Measurements from ENCODE around the gene MCU.
A peak's percentile ranks its signal among the peaks of the same experiment; 100 is the strongest.
"Not testable (repeated sequence)": the region's sequence is repeated elsewhere in the genome, so short reads cannot be mapped to it uniquely, and the experiment has no call there.

The MCU gene

GRCh38 chr10:72685264-72685921 lies 6.5 kb upstream of the MCU start:
- no peak for DNase-seq (ENCODE audit: low read depth, low spot score)
- no peak overlapping the region for H3K27ac ChIP-seq

DNA sequence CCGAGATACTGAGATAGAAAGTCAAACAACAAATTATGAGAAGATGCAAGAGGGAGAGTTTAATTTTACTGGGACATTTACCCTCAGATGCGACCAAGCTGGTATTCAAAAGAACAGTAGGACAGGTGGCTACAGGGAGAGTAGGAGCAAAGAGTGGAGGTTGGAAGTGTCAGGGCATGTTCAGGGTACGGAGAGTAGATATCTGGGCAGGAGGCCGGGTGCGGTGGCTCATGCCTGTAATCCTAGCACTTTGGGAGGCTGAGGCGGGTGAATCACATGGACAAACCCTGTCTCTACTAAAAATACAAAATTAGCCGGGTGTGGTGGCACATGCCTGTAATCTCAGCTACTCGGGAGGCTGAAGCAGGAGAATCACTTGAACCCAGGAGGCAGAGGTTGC lies 5.5 kb upstream of the MCU start:
- DNase-seq (ENCODE audit: low read depth, low spot score) = not testable (repeated sequence)
- H3K27ac ChIP-seq = peak overlapping the region; percentile 76

DNA sequence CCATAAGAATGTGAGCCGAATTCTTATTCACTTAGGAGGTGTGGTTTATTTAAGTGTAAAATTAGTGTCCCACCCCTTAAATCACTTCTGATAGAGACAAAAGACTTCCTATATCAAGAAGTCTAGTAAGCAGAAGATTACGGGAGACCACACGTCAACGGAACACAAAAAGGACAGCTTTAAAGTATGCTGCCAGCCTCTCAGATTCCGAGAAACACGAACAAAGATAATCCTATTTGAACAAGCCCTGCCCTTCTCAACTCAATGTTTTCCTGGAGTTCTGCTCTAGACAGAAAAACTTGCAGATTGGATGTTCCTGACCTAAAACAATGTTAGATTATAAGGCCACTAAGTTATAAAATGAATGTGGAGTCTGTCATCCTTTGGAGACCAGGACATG lies 4.9 kb upstream of the MCU start:
- DNase-seq (ENCODE audit: low read depth, low spot score) = no peak
- peak overlapping the region; percentile 76 for H3K27ac ChIP-seq

DNA sequence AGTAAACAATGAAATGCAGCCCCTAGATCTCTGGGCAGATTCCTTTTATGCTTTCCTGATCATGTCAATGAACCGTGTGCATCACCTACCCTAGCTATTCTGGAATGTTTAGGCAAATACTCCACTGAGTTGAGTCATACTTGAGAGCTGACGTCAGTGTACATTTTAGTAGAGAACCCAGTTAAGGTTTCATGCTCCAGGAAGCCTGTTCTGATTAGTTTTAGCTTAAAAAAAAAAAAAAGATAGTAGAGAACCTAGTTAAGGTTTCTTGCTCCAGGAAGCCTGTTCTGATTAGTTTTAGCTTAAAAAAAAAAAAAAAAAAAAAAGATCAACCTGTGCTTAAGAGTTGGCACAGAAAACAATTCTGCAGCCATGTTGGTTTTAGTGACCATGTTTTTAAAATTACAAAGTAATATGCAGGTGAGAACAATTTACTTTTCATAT lies 3.7 kb upstream of the MCU start:
- DNase-seq (ENCODE audit: low read depth, low spot score) = no peak
- peak overlapping the region; percentile 76 for H3K27ac ChIP-seq

DNA sequence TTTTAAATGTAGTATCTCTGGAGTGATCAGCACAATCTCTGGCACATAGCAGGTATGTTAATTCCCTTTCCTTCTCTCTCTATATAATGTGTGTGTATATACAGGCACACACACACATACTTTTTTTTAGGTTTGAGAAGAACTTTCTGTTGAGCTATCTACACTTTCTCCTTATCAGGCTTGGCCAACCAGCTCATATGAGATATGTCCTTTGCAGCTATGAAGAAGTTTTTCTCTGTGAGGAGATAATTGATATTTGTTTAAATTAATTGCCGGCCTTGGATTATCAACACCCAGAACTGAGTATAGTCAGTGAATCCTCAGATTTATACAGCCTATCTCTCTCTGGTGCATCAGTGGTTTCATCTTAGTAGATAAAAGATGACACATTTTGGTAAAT lies 2.3 kb upstream of the MCU start:
- DNase-seq (ENCODE audit: low read depth, low spot score) = no peak
- no peak overlapping the region for H3K27ac ChIP-seq

DNA sequence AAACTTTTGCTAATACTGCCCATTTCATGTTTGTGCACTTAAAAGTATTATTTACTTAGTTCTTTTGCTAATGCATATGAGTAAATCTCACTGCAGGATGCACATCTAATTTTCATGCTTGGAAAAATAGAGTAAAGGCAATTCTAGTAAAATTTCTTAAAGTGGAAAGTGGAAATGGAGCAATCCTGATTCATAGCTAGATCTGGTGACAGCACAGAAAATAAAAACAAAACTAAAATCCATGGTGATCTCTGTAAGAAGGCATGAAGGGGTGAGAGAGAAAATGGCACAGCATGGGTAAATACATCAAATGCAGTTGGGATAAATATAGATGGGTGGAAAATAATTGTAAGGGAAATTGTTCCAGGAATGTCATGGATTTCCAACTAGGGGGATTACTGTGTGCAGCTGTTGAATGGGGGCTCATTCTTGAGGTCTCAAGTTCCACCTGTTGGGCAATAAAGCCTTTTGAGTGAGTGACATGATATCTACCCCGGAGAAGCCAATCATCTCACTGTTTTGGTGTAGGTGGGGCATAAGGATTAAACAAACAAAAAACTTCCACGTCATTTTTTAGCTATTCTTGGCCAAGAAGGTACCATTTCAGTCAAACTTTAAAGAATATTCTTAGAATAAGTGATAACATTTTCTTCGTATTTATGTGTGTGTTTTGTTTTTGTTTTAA lies 1.7 kb upstream of the MCU start:
- DNase-seq (ENCODE audit: low read depth, low spot score) = no peak

GRCh38 chr10:72691470-72691862 lies 477 bp upstream of the MCU start:
- no peak for DNase-seq (ENCODE audit: low read depth, low spot score)
- peak overlapping the region; percentile 76 for H3K27ac ChIP-seq

More for the DNA sequence above, 1.7 kb upstream of the MCU start:
- no peak overlapping the region for H3K27ac ChIP-seq

- H3K27ac ChIP-seq = peak overlapping the region; percentile 76
- no peak for DNase-seq (ENCODE audit: low read depth, low spot score)
Observed at GRCh38 chr10:72692744-72692993, 726 bp downstream of the MCU start.

GRCh38 chr10:72692994-72693781 lies 1.2 kb downstream of the MCU start:
- no peak for DNase-seq (ENCODE audit: low read depth, low spot score)
- H3K27ac ChIP-seq = peak overlapping the region; percentile 76

DNA sequence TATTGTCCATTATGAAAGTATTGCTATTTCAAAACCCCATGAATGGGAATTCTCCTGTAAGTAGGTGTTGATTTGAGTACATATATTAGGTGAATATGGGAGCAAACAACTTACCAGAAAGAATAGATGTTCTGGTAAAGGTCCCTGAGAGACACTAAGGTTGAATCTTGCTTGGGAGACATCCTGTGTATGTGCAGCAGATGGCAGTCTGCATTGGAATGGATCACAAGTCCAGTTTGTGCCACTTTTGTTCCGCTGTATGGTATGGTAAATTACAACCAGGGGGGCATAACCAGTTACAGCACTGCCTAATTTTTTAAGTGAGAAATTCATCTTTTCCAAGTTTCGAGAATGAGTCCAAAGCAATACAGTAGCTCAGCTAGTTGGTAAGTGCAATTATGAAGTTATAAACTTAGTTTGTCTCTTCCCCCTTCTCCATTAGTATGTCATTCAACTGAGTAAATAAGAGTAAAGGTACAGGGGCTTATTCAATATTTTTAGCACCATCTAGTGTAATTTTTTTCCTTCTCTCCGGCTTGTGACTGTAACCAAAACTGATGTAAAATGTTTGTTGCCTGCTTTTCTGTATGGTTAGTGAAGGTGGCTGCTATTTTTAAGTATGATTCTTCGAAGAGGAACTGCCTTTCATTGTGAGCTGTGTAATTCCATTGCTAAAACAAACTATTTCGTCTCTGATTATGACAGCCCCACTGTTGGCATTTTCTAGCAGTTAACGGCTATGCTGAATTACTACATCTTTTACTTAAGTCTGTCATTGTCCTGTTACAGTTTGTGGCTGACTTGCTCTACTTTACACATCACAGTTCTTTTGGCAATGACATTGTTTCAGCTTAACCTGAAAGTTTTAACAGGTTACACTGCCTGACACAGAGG lies 2.8 kb downstream of the MCU start:
- no peak overlapping the region for H3K27ac ChIP-seq
- DNase-seq (ENCODE audit: low read depth, low spot score) = no peak

DNA sequence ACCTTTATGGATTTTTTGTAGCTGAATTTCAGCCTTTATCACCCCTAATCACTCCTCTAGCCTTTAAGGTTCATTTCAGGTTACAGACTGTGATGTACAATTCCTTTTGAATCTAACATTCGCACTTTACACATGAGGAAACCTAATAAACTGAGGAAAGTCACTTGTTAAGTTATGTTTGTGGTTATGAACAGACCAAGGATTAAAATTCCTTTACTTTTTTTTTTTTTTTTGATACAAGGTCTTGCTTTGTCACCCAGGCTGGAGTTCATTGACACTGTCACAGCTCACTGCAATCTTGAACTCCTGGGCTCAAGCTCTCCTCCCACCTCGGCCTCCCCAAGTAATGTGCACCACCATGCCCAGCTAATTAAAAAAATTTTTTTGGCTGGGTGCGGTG lies 3.6 kb downstream of the MCU start:
- no peak overlapping the region for H3K27ac ChIP-seq
- no peak for DNase-seq (ENCODE audit: low read depth, low spot score)

DNA sequence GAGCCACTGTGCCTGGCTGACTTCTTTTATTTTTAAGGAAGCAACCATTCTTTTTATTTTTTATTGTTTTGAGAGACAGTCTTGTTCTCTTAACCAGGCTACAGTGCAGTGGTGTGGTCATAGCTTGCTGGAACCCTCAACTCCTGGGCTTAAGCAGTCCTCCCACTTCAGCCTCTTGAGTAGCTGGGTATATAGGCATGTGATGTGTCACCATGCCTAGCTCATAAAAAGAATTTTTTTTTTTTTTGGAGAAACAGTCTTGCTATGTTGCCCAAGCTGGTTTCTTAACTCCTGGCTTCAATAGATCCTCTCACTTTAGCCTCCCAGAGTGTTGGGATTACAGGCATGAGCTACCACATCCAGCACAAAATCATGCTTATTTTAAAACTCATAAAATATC lies 5.8 kb downstream of the MCU start:
- no peak overlapping the region for H3K27ac ChIP-seq
- no peak for DNase-seq (ENCODE audit: low read depth, low spot score)

GRCh38 chr10:72702465-72702864 lies 10.5 kb downstream of the MCU start:
- not testable (repeated sequence) for DNase-seq (ENCODE audit: low read depth, low spot score); H3K27ac ChIP-seq

DNA sequence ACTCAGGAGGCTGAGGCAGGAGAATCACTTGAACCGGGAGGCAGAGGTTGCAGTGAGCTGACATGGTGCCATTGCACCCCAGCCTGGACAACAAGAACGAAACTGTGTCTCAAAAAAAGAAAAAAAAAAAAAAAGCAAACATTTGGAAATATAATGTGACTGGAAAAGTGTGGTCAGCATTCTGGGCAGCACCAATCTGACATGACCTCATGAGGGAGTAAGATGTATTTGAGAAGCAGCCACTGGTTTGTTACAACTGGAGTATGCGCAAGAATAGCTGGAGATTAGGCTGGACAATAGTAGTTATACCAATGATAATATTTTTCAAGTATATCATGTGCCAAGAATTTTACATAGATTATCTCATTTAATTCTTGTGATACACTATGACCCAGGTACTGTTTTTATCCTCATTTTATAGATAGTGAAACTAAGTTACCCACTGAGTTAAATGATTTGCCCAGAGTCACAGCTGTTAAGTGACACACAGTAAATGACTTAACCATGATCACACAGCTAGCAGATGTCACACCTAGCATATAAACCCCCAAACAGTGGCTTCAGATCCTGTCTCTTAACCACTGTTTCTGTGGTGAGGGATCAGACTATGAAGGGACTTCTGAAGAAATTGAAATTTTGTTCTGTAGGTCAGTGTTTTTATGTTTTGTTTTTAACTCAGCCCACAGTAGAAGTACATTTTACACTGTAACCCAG lies 11.1 kb downstream of the MCU start:
- DNase-seq (ENCODE audit: low read depth, low spot score) = no peak
- H3K27ac ChIP-seq = no peak overlapping the region

DNA sequence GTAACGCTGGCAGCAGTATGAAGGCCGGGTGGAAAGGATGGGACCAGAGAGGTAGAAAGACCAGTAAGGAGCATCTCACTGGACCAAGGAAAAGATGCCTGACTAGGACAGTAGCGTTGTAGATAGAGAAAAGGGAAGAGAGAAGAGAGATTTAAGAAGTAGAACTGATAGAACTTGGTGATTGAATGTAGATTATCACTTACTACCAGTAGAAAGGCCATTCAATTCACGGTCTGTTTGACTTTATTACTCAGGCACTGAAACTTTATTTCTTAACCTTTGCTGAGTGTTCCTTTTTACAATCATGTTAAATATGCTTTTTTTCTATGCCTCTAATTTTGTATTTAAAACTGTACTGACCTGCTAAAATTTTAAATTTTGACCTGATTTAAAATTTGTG lies 12.2 kb downstream of the MCU start:
- no peak for DNase-seq (ENCODE audit: low read depth, low spot score)
- H3K27ac ChIP-seq = no peak overlapping the region

DNA sequence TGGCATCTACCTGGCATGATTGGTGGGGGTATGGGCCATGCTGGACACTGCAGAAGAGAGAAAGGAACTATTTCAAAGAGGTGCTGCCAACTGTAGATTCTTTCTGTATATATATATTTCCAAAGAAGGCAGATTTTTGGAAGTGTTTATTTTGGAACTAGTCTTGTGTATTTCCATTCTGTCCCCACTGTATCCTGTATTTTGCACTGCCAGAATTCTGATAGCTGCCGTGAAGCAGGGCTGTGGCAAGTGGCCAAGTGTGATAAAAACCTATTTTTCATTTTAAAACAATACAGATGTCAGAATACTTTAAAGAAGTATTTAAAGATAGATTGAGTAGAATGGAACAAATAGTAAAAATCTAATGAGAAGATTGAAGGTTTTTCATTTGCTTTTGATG lies 17.1 kb downstream of the MCU start:
- H3K27ac ChIP-seq = no peak overlapping the region
- DNase-seq (ENCODE audit: low read depth, low spot score) = no peak

GRCh38 chr10:72712136-72712535 lies 20.2 kb downstream of the MCU start:
- DNase-seq (ENCODE audit: low read depth, low spot score) = no peak
- H3K27ac ChIP-seq = no peak overlapping the region

- peak; percentile 10 for DNase-seq (ENCODE audit: low read depth, low spot score)
- H3K27ac ChIP-seq = peak overlapping the region; percentile 26
Observed at GRCh38 chr10:72719941-72720592, 28.1 kb downstream of the MCU start.

GRCh38 chr10:72720814-72721660 lies 29.1 kb downstream of the MCU start:
- peak overlapping the region; percentile 26 for H3K27ac ChIP-seq
- DNase-seq (ENCODE audit: low read depth, low spot score) = no peak

All from epithelial cell of prostate (primary cell).